ENCODE measurements around the gene ZFP36L1.

- TF ChIP-seq BHLHE40 (IDR thresholded peaks at IDR 0.05; ENCODE audit: borderline replicate concordance) (no peak), LEF1 (IDR thresholded peaks at IDR 0.05; ENCODE audit: borderline replicate concordance) (no peak), FOXA1 (IDR thresholded peaks at IDR 0.05) (no peak), ARNT (IDR thresholded peaks at IDR 0.05) (no peak), HDGF (IDR thresholded peaks at IDR 0.05; ENCODE audit: borderline replicate concordance) (no peak), FOXK2 (IDR thresholded peaks at IDR 0.05) (no peak), FOXM1 (IDR thresholded peaks at IDR 0.05; ENCODE audit: borderline replicate concordance) (no peak), SP1 (IDR thresholded peaks at IDR 0.05) (no peak), PKNOX1 (IDR thresholded peaks at IDR 0.05) (no peak), L3MBTL2 (conservative IDR thresholded peaks at IDR 0.05) (peak; percentile 89), ZNF384 (IDR thresholded peaks at IDR 0.05) (no peak; the same call in 1 of the 2 replicates), TARDBP (IDR thresholded peaks at IDR 0.05) (no peak; the same call in 1 of the 2 replicates), SUZ12 (IDR thresholded peaks at IDR 0.05) (no peak)
Measured at GRCh38 chr14:68794130-68794850, 1.4 kb upstream of the ZFP36L1 start.

All from HEK293T (cell line).